Measurements from ENCODE around the gene AIM2.

- TF ChIP-seq ZFP36 (IDR thresholded peaks at IDR 0.05; ENCODE audit: borderline replicate concordance, partially characterized antibody) (no peak), MYC (IDR thresholded peaks at IDR 0.05; ENCODE audit: borderline replicate concordance, low read length) (no peak), JUNB (IDR thresholded peaks at IDR 0.05) (no peak), CTCF (IDR thresholded peaks at IDR 0.05) (no peak), CHD2 (IDR thresholded peaks at IDR 0.05; ENCODE audit: low read length, partially characterized antibody) (no peak), HES2 (IDR thresholded peaks at IDR 0.05) (no peak), BHLHE40 (IDR thresholded peaks at IDR 0.05; ENCODE audit: low read depth, low read length) (no peak), HOXA7 (CRISPR knock-in tag; IDR thresholded peaks at IDR 0.05) (no peak), POLR2A (IDR thresholded peaks at IDR 0.05; ENCODE audit: low read length) (no peak), CBX2 (IDR thresholded peaks at IDR 0.05; ENCODE audit: borderline replicate concordance, low read depth) (no peak), RCOR1 (IDR thresholded peaks at IDR 0.05; ENCODE audit: low read depth, low read length) (no peak)
- TF ChIP-seq, protein P1, sequence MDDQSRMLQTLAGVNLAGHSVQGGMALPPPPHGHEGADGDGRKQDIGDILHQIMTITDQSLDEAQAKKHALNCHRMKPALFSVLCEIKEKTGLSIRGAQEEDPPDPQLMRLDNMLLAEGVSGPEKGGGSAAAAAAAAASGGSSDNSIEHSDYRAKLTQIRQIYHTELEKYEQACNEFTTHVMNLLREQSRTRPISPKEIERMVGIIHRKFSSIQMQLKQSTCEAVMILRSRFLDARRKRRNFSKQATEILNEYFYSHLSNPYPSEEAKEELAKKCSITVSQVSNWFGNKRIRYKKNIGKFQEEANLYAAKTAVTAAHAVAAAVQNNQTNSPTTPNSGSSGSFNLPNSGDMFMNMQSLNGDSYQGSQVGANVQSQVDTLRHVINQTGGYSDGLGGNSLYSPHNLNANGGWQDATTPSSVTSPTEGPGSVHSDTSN (IDR thresholded peaks at IDR 0.05): no peak
- TF ChIP-seq, protein P2, sequence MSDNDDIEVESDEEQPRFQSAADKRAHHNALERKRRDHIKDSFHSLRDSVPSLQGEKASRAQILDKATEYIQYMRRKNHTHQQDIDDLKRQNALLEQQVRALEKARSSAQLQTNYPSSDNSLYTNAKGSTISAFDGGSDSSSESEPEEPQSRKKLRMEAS (IDR thresholded peaks at IDR 0.05): no peak
These were observed 7.6 kb upstream of the AIM2 start for GRCh38 chr1:159084152-159084551.

All from A549 (cell line).